Calu3 (cell line): Measurements from ENCODE around the gene SMAP1. TPM values are rescaled to one million over a fixed set of nuclear protein-coding genes. Genes with fewer than 3 reads are reported as not detected.

ENCODE experiments used
- BruUV-seq: library from RNA; stranded (reverse); fragments of 400-500 nt; replicated peaks from 2 replicates; lab custom pipeline; 2021; lab: Mats Ljungman, UMichigan
- CTCF ChIA-PET: fragments of 300-600 bp; sonication (Branson Sonifier 250); formaldehyde crosslinking; loops from one replicate; lab custom pipeline; 2022; ENCODE audit warnings: antibody characterized with exemption; lab: Charles Lee
- DNase-seq: peaks from one replicate; pipeline ENCODE4 v3.0.0; 2022
- H3K27ac Mint-ChIP-seq: one replicate; pipeline ENCODE4 v1.8.0; 2022; ENCODE audit warnings: mixed read lengths; ENCODE audit not compliant: unreplicated experiment
- H3K27me3 Mint-ChIP-seq: one replicate; pipeline ENCODE4 v1.8.0; 2022; ENCODE audit warnings: mixed read lengths; ENCODE audit not compliant: unreplicated experiment
- H3K36me3 Mint-ChIP-seq: one replicate; pipeline ENCODE4 v1.8.0; 2022; ENCODE audit warnings: mild to moderate bottlenecking, moderate library complexity, mixed read lengths; ENCODE audit not compliant: insufficient read depth, unreplicated experiment
- H3K4me1 Mint-ChIP-seq: one replicate; pipeline ENCODE4 v1.8.0; 2022; ENCODE audit warnings: mild to moderate bottlenecking, low read depth, mixed read lengths; ENCODE audit not compliant: unreplicated experiment
- H3K4me3 Mint-ChIP-seq: one replicate; pipeline ENCODE4 v1.8.0; 2022; ENCODE audit warnings: mild to moderate bottlenecking, low read depth, moderate library complexity, mixed read lengths; ENCODE audit not compliant: unreplicated experiment
- H3K9me3 Mint-ChIP-seq: one replicate; pipeline ENCODE4 v1.8.0; 2022; ENCODE audit warnings: low read depth, mixed read lengths; ENCODE audit not compliant: unreplicated experiment
- intact Hi-C: fragments of 100-400 bp; cut with micrococcal nuclease; formaldehyde crosslinking; loops from one replicate; pipeline ENCODE4 v1.10.0; 2022; ENCODE audit not compliant: unreplicated experiment
- total RNA-seq: library from RNA; stranded (reverse); gene quantifications from 2 replicates; pipeline ENCODE4 v1.2.3, GENCODE V29; 2022
- TF ChIP-seq, protein P1 (sequence below): fragments of 200-600 bp; IDR thresholded peaks from one replicate; pipeline ENCODE4 v1.8.0; 2022; ENCODE audit warnings: antibody characterized with exemption; ENCODE audit not compliant: unreplicated experiment

Gene SMAP1
- total RNA-seq, 1 experiment from 2014 or later = 35.7 TPM

DNA sequence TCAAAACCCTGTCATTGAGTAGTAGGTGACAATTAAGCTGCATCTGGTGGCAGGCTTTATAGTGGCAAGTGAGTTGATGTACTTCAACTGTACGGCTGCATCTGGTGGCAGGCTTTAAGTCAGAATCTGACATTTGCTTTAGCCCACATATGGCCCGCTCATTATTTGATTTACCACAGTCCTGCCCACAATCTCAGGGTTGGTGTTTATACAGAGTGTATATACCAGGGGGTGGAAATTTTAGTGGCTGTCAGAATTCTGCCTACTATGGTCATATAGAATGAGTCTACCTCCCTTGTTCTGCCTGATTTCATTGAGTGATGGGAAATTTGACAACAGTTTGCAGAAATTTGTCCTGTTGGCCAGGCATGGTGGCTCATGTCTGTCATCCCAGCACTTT lies 112.3 kb downstream of the SMAP1 start:
- Mint-ChIP-seq H3K9me3 (peaks cover 8% of the 10 kb centered on the region), H3K36me3 (peaks cover 7% of the 10 kb centered on the region), H3K4me3 (no peak overlapping the region), H3K4me1 (no peaks in the 10 kb centered on the region), H3K27me3 (no peaks in the 10 kb centered on the region), H3K27ac (no peak overlapping the region)
- DNase-seq = no peak
- TF ChIP-seq, protein P1, sequence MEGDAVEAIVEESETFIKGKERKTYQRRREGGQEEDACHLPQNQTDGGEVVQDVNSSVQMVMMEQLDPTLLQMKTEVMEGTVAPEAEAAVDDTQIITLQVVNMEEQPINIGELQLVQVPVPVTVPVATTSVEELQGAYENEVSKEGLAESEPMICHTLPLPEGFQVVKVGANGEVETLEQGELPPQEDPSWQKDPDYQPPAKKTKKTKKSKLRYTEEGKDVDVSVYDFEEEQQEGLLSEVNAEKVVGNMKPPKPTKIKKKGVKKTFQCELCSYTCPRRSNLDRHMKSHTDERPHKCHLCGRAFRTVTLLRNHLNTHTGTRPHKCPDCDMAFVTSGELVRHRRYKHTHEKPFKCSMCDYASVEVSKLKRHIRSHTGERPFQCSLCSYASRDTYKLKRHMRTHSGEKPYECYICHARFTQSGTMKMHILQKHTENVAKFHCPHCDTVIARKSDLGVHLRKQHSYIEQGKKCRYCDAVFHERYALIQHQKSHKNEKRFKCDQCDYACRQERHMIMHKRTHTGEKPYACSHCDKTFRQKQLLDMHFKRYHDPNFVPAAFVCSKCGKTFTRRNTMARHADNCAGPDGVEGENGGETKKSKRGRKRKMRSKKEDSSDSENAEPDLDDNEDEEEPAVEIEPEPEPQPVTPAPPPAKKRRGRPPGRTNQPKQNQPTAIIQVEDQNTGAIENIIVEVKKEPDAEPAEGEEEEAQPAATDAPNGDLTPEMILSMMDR = no peak
- no TSS peak for BruUV-seq
- intact Hi-C loops = no loop called here
- CTCF ChIA-PET = no interaction called here

DNA sequence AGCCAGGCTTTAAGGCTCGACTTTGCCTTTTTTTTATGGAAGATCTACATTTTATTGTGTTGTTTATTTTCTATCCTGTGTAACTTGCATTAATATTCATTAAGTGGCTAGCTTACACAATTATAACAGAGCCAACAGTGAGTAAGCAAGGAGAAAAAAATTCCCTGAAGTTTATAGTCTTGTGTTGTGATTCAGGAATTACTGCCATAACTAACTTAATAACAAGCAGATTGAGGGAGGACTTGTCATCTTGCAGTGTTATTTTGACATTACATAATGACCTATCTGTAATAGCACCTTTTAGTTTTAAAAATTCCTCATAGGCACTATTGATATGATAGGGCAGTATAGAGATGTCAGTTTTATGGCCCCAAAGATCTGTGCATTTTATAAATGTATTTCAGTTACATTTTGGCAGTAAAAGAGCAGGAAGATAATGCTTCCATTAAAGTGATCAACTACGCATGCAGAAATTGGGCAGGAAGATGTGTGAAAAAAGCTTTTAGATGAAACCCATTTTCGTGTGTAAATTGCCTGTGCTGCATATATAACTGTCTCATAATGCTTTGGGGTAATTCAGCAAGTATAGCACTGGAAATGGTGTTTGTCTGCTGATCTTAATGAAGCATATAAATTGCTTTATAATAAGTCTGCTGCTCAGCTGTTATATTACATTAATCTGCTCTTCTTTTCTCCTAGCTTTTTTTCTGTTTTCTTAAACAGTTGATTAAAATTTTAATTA lies 123.0 kb downstream of the SMAP1 start:
- DNase-seq = no peak
- Mint-ChIP-seq H3K27me3 (no peaks in the 10 kb centered on the region), H3K36me3 (no peaks in the 10 kb centered on the region), H3K4me3 (no peak overlapping the region), H3K27ac (no peak overlapping the region), H3K9me3 (peaks cover 5% of the 10 kb centered on the region), H3K4me1 (no peaks in the 10 kb centered on the region)
- CTCF ChIA-PET = no interaction called here
- no TSS peak for BruUV-seq
- TF ChIP-seq, protein P1 = no peak
- intact Hi-C loops = no loop called here

DNA sequence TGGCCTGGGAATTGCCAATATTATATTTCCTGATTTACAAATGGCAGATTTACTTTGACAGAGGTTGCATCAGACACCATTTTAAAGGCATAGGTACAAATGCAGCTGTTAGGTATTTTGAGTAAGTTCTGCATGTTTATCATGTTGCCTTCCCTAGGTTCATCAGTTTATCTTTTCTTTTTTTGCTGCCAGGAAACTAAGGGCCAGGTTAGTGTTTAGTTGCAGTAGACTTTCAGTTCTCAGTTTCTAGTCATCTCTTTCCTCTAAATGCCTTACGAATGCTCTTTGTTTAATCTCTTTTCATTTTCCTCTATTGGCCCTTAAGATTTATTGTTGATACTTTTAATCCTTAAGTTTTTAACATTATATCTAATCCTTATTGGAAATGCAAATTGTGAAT lies 129.9 kb downstream of the SMAP1 start:
- BruUV-seq = no TSS peak
- no peaks in the 10 kb centered on the region for H3K36me3 Mint-ChIP-seq
- H3K27ac Mint-ChIP-seq = no peak overlapping the region
- no peaks in the 10 kb centered on the region for H3K4me1 Mint-ChIP-seq
- peaks cover 4% of the 10 kb centered on the region for H3K9me3 Mint-ChIP-seq
- TF ChIP-seq, protein P1 = no peak
- no peak for DNase-seq
- H3K4me3 Mint-ChIP-seq = no peak overlapping the region
- intact Hi-C loops = no loop called here
- CTCF ChIA-PET = no interaction called here
- no peaks in the 10 kb centered on the region for H3K27me3 Mint-ChIP-seq

DNA sequence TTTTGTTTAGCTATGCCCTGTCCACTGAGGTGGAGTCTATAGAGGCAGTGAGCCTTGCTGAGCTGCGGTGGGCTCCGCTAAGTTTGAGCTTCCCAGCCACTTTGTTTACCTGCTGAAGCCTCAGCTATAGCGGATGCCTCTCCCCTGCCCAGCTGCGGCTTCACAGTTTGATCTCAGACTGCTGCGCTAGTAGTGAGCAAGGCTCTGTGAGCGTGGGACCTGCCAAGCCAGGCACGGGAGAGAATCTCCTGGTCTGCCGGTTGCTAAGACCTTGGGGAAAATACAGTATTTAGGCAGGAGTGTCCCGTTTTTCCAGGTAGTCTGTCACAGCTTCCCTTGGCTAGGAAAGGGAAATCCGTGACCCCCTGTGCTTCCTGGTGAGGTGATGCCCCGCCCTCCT lies 138.4 kb downstream of the SMAP1 start:
- Mint-ChIP-seq H3K36me3 (no peaks in the 10 kb centered on the region), H3K27me3 (no peaks in the 10 kb centered on the region), H3K4me3 (no peak overlapping the region), H3K27ac (no peak overlapping the region), H3K9me3 (peaks cover 6% of the 10 kb centered on the region), H3K4me1 (no peaks in the 10 kb centered on the region)
- CTCF ChIA-PET = interaction anchor here (1.1 kb wide), 1 partner anchor 285 kb away, joined by 3 read pairs; no protein-coding TSS in a partner anchor
- TF ChIP-seq, protein P1 = no peak
- DNase-seq = no peak
- intact Hi-C loops = no loop called here
- no TSS peak for BruUV-seq
